ENCODE results near the gene USP48.

DNA sequence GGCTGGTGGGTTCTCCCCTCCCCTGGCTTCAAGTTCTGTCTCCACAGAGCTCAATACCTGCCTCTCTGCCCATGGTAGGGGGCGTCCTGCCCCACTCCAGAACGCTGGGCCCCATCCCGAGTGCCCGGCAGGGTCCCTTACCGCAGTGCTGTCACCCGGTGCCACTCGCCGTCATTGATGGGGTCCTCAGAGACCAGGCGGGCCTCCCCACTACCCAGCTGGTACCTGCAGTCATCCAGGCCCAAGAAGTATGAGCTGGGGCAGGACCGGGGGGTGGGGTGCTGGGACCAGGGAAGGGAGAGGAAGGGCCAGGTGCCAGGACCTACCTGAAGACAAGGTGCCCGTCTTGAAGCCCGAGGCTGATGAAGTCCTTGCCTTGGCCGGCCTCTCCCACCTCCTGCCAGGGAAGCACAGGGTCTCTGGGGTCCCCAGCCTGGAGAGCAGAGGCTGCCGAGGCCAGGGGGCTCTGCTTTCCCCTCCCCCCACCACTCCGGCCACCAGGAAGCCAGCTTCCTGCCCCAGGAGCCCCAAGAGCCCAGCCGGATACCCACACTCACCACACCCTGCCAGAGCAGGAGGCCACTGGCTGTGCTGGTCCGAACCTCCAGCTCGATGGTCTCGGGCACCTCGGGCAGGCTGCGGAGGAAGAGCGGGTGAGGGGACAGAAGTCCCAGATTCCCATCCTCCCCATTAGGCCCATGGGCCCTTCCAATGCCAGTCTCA is 41.2 kb upstream of the USP48 start:
- TF ChIP-seq, protein P1, sequence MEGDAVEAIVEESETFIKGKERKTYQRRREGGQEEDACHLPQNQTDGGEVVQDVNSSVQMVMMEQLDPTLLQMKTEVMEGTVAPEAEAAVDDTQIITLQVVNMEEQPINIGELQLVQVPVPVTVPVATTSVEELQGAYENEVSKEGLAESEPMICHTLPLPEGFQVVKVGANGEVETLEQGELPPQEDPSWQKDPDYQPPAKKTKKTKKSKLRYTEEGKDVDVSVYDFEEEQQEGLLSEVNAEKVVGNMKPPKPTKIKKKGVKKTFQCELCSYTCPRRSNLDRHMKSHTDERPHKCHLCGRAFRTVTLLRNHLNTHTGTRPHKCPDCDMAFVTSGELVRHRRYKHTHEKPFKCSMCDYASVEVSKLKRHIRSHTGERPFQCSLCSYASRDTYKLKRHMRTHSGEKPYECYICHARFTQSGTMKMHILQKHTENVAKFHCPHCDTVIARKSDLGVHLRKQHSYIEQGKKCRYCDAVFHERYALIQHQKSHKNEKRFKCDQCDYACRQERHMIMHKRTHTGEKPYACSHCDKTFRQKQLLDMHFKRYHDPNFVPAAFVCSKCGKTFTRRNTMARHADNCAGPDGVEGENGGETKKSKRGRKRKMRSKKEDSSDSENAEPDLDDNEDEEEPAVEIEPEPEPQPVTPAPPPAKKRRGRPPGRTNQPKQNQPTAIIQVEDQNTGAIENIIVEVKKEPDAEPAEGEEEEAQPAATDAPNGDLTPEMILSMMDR (conservative IDR thresholded peaks at IDR 0.05; ENCODE audit: low read length), result no peak
- no peak for TF ChIP-seq EZH2phosphoT487 (IDR thresholded peaks at IDR 0.05; ENCODE audit: borderline replicate concordance)
